Stimulated activated CD4-positive, alpha-beta T cell treated with anti-CD3 and anti-CD28 coated beads, TNF-alpha, amount 100 ng/mL, for 24 hours (primary cell): Measurements from ENCODE around the gene CRADD.
"Not testable (repeated sequence)": the region's sequence is repeated elsewhere in the genome, so short reads cannot be mapped to it uniquely, and the experiment has no call there.

ENCODE experiments used
- DNase-seq, 3 experiments: peaks; one replicate each; pipeline ENCODE4 v3.0.0-alpha.2; 2020; ENCODE audit warnings: low read depth in 3 of 3

The CRADD gene

DNA sequence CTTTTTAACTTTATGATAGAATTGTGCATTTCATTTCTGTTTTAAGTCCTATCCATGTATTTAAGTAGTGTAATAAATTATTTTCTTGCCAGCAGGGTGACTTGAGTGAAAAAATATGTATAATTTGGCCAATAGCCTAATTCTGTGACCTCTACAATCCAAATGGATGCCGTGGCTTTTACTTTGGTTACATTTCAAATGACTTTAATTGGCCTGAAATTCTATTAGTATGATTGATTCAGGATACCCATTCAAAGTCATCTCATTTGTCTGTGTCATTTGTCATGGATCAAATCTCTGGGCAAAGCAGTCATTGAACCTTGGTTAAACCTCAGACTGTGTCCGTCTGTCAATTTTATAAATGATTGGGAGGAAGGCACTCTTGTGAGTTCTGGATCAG lies 29.6 kb downstream of the CRADD start:
- DNase-seq, result no peak

DNA sequence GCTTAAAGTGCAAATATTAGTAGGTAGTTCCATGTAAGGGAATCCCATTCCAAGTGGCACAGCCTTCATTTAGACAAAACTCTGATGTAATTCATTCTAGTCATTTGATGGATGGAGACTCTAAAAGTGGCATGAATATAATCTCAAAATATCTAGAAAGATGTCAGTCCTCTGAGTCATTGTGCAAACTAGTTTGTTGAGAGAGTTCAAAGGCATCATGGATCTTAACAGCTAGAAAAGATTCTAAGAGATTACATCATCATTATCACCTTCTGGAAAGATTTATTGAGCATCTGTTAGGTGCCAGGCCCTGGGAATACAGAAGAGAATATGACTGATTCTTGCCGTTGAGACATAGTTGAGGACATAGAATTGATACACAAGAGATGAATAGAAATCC lies 30.7 kb downstream of the CRADD start:
- no peak for DNase-seq

DNA sequence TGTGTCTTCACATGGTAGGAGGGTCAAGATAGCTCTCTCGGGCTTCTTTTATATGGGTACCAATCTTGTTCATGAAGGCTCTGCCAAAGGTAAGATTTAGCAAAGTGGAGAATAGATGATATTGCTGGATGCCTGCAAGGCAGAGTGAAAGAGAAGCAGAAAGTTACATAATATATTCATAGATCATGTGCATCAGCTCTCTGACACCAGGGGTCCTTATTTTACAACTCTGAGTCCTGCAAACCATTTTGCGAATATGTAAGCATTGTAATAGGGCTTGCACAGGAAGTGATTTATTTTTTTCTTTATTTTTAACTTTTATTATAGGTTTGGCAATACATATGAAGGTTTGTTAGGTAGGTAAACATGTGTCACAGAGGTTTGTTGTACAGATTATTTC lies 31.8 kb downstream of the CRADD start:
- DNase-seq, result no peak

DNA sequence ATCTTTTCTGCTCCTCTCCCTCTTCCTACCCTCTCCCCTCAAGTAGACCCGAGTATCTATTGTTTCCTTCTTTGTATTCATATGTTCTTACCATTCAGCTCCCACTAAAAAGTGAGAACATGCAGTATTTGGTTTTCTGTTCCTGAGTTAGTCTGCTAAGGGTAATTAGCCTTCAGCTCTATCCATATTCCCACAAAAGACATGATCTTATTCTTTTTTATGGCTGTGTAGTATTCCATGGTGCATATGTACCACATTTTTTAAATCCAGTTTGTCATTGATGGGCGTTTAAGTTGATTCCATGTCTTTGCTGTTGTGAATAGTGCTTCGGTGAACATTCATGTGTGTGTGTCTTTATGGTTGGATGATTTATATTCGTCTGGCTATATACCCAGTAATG lies 32.2 kb downstream of the CRADD start:
- DNase-seq, result no peak

DNA sequence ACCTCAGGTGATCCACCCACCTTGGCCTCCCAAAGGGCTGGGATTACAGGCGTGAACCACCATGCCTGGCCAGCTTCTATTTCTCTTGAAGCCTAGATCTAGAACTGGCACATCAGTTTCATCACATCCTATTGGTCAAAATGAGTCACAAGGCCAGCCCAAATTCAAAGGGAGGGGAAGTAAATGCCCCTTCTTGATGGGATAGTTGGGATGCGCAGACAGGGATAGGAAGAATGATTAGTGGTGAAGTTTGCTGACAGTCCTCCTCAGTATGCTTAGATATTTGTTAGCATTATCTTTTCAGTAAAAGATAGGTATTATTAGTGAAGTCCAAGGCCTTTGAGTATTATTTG lies 33.4 kb downstream of the CRADD start:
- no peak for DNase-seq

DNA sequence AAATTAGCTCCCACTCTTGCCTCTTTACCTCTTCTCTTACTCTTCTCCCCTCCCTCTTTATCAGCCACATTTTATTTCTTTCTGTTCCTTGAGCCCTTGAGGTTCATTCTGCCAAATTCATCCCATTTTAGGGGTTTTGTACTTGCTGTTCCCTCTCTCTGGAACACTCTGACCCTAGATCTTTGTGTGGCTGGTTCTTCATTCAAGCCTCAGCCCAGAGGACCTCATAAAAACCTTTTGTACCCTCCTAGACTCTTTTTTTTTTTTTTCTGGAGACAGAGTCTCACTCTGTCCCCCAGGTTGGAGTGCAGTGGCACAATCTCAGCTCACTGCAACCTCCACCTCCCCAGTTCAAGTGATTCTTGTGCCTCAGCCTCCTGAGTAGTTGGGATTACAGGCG lies 34.3 kb downstream of the CRADD start:
- DNase-seq, result not testable (repeated sequence)

DNA sequence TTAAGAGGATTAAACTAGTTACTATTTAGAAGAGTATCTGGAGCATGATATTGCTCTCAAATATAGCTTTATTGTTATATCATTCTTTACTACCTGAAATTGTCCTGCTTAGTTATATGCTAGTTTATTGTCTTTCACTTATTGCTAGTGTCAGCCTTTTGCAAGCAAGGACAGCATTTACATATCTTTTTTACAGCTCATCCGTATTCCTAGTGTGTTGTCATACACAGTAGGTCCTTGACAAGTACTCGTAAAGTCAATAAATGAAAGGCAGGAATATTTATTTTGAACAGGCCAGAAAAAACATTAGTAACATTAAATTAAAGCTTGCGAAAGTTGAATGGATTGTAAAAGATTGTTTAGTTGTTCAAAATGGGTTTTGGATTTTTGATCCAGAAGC lies 35.0 kb downstream of the CRADD start:
- DNase-seq, result no peak

DNA sequence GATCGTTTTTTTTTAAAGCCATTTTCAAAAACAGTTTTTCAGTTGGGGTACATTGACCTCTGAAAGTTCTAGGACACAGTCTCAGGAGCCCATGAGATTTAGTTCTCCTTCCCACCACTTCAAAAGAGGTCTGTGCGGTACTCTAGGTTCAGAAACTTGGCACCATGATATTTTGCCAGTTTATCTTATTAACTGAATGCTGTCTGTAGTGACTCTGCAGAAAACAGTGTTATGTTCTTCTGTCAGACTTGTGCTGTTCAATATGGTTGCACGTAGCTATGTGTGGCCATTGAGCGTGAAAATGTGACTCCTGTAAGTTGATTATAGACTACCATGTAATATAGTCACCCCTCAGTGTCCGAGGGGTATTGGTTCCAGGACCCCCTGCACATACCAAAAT lies 35.9 kb downstream of the CRADD start:
- DNase-seq, result no peak

DNA sequence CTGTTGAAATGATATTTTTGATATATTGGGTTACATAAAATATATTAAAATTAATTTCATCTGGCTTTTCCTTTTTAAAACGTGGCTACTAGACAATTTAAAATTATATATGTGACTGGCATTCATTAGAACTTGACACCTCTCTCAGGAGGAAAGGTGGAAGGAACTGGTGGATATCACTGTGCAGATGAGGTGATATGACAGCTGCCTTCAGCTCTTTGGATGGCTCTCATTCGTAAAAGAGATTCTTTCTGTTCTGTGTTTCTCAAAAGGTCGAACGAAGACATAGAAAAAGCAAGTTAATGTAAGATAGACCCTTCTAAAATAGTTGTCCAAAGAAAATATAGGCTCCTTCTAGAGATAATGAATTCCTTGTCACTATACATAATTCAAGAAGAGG lies 36.6 kb downstream of the CRADD start:
- DNase-seq, result no peak

DNA sequence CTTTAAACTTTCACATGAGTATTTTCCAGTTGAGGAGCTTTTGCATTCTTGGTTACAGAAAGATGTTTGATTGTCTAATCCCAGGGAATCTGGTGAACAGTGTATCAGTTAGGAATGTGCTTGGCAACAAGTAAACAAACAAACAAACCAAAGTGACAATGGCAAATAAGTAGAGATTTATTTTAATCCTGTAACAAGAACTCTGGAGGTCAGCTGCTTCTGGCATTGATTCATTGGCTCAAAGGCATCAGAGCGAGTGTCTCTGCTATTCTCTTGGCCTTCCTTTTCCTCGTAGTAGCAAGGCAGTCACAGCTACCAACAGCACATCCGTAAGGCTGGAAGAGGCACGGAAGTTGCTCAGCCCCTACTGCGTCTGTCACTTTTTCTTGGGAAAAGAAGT lies 37.2 kb downstream of the CRADD start:
- no peak for DNase-seq

DNA sequence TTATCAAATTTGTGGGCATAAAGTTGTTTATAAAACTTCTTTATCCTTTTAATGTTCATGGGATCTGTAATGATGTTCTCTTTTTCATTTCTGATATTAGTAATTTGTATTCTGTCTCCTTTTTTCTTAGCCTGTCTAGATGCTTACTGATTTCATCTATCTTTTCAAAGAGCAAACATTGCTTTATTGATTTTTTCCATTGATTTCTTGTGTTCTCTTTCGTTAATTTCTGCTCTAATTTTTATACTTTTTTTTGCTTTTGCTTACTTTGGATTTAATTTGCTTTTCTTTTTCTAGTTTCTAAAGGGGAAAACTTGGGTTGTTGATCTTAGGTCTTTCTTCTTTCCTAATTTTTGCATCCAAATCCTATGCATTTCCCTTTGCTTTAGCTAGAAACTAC lies 42.5 kb downstream of the CRADD start:
- DNase-seq, result no peak

DNA sequence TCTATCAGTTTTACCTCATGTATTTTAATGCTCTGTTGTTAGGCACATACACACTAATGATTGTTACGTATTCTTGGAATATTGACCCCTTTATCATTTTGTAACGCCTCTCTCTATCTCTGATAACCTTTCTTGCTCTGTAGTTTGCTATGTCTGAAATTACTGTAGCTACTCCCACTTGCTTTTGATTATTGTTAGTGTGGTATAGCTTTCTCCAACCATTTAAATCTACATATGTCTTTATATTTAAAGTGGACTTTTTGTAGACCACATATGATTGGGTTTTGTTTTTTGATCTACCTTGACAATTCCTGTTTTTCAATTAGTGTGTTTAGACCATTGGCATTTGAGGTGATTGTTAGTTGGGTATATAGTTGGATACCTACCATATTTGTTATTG lies 43.4 kb downstream of the CRADD start:
- no peak for DNase-seq

DNA sequence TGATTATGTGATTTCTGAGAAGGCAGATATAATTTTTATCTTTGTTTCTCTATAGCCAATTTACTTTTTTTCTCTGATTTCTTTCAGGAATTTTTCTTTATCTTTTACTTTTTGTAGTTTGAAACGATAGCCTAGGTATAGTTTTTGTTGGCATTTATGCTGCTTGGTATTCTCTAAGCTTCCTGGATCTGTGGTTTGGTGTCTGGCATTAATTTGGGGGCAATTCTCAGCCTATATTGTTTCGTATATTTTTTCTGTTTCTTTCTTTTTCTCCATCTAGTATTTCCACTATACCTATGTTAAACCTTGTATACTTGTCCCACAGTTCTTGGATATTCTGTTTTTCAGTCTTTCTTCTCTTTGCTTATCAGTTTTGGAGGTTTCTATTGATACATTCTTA lies 45.0 kb downstream of the CRADD start:
- DNase-seq, result no peak

DNA sequence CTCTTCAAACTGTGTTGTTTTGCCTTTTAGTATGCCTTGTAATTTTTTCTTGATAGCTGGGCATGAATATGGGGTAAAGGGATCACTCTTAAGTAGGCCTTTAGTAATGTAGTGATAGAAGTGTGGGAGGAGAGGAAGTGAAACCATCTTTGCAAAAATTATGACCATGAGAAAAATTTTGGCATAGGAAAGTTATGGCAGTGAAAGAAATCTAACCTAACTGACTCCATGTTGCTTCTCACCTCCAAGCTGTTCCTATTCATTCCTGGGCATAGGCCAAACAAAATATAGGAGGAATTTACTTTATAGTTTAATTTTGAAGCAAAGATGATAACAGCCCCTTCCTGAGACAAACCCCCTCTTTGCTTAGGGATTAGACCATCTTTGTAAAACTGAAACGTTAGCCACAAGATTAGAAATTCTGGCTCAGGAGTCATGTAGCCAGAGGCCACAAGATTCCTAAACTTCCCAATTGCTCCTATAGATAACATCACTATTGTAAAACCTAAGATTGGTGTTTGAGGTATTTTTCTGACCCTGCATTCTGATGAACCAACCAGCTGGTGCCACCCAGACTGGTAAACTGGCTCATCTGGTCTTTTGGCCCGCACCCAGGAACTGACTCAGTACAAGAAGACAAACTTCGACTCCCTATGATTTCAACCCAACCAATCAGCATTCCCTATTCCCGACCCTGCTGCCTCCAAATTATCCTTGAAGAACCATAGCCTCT lies 45.8 kb downstream of the CRADD start:
- DNase-seq, result no peak

DNA sequence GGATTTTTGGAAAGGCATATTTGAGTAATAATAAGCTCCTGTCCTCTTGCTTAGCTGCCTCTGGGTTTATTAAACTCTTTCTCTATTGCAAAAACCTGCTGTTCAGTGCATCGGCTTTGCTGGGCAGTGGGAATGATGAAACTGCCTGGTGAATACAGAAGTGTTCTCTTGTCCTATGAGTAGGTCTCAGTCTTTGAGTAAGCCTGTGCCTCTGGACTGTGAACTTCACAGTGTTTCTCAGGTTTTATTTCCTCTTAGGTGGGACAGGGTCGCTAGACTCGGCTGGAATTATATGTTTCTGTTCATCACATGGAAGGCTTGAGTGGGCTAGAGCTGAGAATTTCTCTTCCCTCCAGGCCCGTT lies 46.4 kb downstream of the CRADD start:
- DNase-seq, result no peak

DNA sequence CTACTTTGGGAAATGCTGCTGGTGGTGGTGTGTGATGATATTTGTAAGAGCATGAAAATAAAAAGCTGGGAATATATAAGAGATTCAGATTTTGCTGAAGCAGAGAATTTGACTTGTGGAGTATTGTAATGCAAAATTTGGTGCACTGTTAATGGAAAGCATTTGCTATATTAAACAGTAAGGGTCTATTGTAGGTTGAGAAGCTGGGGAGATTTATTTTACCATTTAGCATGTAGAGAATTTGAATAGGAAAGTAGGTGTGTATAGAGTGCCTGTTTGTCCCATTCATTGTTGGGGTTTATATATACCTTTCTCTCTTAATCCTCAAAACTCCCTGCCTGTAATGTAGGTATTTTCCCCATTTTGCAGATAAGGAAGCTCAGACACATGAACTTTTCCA lies 48.4 kb downstream of the CRADD start:
- no peak for DNase-seq

DNA sequence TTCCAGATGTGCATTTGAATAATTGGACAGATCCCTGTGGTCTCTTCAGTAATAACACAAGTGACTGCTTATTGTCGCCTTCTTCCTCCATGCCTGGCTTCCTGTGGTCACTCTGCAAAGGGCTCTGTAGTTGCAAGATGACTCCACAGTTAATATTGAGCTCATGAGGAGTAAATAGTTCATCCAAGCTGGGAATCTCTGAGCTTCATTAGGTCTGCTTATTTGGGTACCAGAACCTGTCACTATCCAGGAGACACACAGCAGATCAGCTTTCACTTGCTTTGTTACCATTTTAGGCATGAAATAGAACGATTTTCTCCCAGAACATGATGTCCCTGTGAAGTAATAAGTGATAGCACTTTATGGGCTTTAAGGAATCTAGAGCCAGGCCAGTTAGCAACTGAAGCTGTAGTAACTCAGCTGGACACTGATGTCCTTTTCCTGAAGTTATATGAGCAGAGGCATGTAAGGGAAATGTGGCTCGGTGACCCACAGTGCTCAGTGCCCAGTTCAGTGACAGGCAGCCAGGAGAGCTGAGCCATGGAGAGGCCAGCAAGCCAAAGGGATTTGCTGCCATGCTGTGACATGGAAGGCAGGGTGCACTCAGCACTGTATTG lies 50.1 kb downstream of the CRADD start:
- DNase-seq, result no peak

DNA sequence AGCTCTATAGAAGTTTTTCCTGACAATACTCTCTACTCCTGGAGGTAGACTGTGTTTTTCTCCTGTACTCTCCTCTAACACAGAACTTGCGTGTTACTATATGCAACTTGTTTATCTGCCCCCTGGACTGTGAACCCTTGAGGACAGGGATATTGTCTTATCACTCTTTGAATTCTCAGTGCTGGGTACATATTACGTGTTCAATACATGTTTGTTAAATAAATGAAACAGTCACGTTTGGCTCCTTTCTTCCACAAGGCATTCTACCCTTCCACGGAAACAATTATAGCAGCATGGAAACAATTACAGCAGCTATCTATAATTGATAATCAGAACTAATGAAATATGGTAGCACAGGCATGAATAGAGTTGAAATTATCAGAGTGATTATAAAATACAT lies 50.7 kb downstream of the CRADD start:
- DNase-seq, result no peak

DNA sequence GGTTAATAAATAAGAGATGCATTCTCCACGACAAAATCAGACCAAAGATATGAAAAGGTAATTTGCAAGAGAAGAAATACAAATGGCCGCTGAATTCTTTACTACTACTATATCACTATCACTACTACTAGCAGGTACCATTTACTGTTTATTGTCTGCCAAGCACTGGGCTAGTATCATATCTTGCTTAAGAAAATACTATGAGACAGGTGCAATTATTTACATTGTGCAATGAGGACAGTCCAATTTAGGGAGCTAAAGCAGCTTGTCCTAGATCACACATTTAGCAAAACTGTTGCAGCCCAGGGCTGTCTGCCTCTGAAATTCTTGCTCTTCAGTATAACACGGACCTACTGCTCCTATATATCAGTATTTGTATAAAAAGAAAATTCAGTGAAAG lies 52.8 kb downstream of the CRADD start:
- no peak for DNase-seq

DNA sequence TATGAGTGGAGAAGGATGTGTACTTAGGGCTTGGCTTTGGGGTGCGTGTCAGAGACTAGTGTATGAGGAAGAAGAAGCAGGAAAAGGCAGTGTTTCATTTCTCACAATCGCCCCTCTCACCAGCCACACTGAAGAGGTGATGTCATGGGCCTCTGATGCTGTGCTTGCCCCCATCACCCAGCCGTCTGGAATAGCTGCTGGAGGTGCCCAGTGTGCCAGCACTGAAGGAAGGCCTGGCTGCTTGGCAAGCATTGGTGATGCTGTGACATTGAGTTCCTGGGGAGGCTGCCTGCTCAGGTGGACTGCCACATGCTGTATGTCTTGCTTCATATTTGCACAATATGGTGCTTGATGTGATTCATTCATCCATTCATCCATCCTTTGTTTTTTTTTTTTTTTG lies 56.2 kb downstream of the CRADD start:
- DNase-seq, result no peak

DNA sequence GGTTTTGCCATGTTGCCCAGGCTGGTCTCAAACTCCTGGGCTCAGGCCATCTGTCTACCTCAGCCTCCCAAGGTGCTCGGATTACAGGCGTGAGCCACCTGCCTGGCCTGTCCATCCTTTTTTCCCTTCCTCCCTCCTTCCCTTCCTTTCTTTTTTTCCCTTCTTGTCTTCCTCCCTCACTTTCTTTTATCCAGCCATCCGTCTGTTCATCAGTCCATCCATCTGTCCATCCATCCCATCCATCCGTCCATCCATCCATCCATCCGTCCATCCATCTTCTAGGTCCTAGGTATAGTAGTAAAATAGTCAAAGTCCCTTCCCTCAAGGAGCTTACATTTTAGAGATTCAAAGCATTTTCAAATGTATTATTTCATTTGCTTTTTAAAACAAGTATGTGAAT lies 56.8 kb downstream of the CRADD start:
- no peak for DNase-seq

DNA sequence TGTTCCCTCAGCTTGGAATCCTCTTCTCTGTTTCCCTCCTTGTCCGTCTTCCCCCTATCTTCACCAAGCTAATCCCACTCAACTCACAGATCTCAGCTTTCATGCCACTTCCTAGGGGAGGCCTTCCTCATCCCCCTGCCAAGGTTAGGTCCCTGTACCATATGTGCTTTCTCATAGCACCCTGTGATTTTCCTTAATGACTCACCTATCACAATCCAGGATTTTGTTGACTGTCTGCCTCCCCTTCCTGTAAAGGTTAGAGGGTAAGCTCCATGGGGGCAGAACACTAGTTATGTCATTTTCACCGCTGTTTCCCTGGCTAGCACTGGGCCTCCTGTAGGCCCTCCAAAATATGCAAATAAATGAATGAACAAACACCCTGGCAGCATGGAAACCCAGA lies 57.6 kb downstream of the CRADD start:
- DNase-seq, result no peak

DNA sequence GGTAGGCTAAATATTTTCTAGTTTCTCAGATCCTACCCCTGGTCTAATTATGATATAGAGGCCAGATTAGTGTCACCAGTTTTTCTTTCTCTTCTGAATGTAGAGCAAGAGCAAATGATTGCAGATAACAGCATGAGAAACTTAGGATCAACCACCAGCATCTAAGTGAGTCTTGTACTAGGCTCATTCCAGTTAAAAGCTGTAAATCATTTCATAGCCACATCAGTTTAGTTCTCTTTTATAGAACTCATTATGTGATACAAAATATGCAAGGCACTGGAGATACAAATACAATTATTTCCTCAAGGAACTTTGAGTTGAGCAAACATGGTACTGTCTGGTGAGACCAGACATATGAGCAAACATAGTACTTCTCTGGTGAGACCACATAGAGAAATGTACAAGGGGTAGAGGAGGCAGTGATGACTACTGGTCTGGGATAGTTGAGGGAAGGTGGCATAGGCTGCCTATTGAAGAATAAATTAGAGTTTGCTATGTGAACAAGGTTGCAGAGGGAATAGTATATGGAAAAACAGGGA lies 59.5 kb downstream of the CRADD start:
- no peak for DNase-seq
